ENCODE results near the gene NEU2. TPM values are rescaled to one million over a fixed set of nuclear protein-coding genes. Genes with fewer than 3 reads are reported as not detected.

The NEU2 gene
- total RNA-seq, 3 donors from 2014 or later (not counting 1 experiment from before 2014, with no cell fraction given): not detected

GRCh38 chr2:232994446-232994845, 38.0 kb upstream of the NEU2 start:
- H3K27ac Mint-ChIP-seq: no peak overlapping the region
- H3K9me3 ChIP-seq (ENCODE audit: control insufficient read depth, insufficient read depth, low read length): no peaks in the 10 kb centered on the region
- no peaks in the 10 kb centered on the region for H3K4me1 ChIP-seq (ENCODE audit: control insufficient read depth, insufficient read depth, low read length)
- H3K36me3 ChIP-seq (ENCODE audit: control insufficient read depth, insufficient read depth, low read length): no peaks in the 10 kb centered on the region
- ATAC-seq: no peak
- H3K27me3 ChIP-seq (ENCODE audit: control insufficient read depth, insufficient read depth, low read length): no peaks in the 10 kb centered on the region
- intact Hi-C loops (cut with micrococcal nuclease): no loop called here
- H3K27ac ChIP-seq (ENCODE audit: low read length): no peak overlapping the region
- no peak overlapping the region for H3K4me3 Mint-ChIP-seq
- no peaks in the 10 kb centered on the region for H3K36me3 Mint-ChIP-seq
- no peaks in the 10 kb centered on the region for H3K9me3 Mint-ChIP-seq
- H3K4me3 ChIP-seq (ENCODE audit: low read length): no peak overlapping the region
- no peak for DNase-seq
- TF ChIP-seq, protein P1, sequence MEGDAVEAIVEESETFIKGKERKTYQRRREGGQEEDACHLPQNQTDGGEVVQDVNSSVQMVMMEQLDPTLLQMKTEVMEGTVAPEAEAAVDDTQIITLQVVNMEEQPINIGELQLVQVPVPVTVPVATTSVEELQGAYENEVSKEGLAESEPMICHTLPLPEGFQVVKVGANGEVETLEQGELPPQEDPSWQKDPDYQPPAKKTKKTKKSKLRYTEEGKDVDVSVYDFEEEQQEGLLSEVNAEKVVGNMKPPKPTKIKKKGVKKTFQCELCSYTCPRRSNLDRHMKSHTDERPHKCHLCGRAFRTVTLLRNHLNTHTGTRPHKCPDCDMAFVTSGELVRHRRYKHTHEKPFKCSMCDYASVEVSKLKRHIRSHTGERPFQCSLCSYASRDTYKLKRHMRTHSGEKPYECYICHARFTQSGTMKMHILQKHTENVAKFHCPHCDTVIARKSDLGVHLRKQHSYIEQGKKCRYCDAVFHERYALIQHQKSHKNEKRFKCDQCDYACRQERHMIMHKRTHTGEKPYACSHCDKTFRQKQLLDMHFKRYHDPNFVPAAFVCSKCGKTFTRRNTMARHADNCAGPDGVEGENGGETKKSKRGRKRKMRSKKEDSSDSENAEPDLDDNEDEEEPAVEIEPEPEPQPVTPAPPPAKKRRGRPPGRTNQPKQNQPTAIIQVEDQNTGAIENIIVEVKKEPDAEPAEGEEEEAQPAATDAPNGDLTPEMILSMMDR (IDR thresholded peaks at IDR 0.05): no peak
- WGBS (ENCODE audit: insufficient coverage): 96% methylated on average over 5 of the region's 5 CpGs
- no peaks in the 10 kb centered on the region for H3K4me1 Mint-ChIP-seq
- peaks cover 0 to 7% of the 10 kb centered on the region in 2 donors for H3K27me3 Mint-ChIP-seq (ENCODE audit: low read depth in 2 of 2)

- TF ChIP-seq, protein P1 (IDR thresholded peaks at IDR 0.05): no peak
- H3K27ac Mint-ChIP-seq: no peak overlapping the region
- Histone ChIP-seq H3K4me3 (ENCODE audit: low read length) (no peak overlapping the region), H3K9me3 (ENCODE audit: control insufficient read depth, insufficient read depth, low read length) (no peaks in the 10 kb centered on the region), H3K27ac (ENCODE audit: low read length) (no peak overlapping the region), H3K4me1 (ENCODE audit: control insufficient read depth, insufficient read depth, low read length) (no peaks in the 10 kb centered on the region), H3K36me3 (ENCODE audit: control insufficient read depth, insufficient read depth, low read length) (no peaks in the 10 kb centered on the region), H3K27me3 (ENCODE audit: control insufficient read depth, insufficient read depth, low read length) (no peaks in the 10 kb centered on the region)
- 91% methylated on average over 15 of the region's 18 CpGs for WGBS (ENCODE audit: insufficient coverage)
- H3K36me3 Mint-ChIP-seq: no peaks in the 10 kb centered on the region
- intact Hi-C loops (cut with micrococcal nuclease): no loop called here
- H3K9me3 Mint-ChIP-seq: no peaks in the 10 kb centered on the region
- ATAC-seq (peak in 1 of 3 donors; percentile 25), DNase-seq (no peak)
- H3K4me1 Mint-ChIP-seq: no peaks in the 10 kb centered on the region
- no peak overlapping the region for H3K4me3 Mint-ChIP-seq
- peaks cover 0 to 6% of the 10 kb centered on the region in 2 donors for H3K27me3 Mint-ChIP-seq (ENCODE audit: low read depth in 2 of 2)
These were observed 34.5 kb upstream of the NEU2 start for GRCh38 chr2:232997749-232998665.

DNA sequence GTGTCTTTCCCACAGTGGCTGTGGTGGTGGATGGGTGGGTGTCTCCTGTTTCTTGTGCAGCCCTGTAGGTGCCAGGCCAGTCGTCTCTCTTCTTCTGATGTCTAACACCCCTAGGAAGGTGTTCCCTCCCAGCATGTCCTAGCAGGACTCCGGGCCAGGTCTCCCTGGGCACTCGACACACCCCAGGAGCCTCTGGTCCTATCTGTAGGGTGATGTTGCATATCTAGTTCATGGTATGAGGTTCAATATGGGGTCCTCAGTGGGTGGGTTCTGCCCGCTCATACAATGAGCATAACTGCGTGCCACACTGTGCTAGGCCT, 33.8 kb upstream of the NEU2 start:
- H3K9me3 ChIP-seq (ENCODE audit: control insufficient read depth, insufficient read depth, low read length): no peaks in the 10 kb centered on the region
- H3K27ac Mint-ChIP-seq: no peak overlapping the region
- ATAC-seq (no peak), DNase-seq (no peak)
- H3K36me3 ChIP-seq (ENCODE audit: control insufficient read depth, insufficient read depth, low read length): no peaks in the 10 kb centered on the region
- no peaks in the 10 kb centered on the region for H3K9me3 Mint-ChIP-seq
- TF ChIP-seq, protein P1 (IDR thresholded peaks at IDR 0.05): no peak
- H3K4me1 Mint-ChIP-seq: no peaks in the 10 kb centered on the region
- no peaks in the 10 kb centered on the region for H3K36me3 Mint-ChIP-seq
- no peak overlapping the region for H3K27ac ChIP-seq (ENCODE audit: low read length)
- no peaks in the 10 kb centered on the region for H3K4me1 ChIP-seq (ENCODE audit: control insufficient read depth, insufficient read depth, low read length)
- WGBS (ENCODE audit: insufficient coverage): 96% methylated on average over 5 of the region's 5 CpGs
- intact Hi-C loops (cut with micrococcal nuclease): no loop called here
- H3K27me3 ChIP-seq (ENCODE audit: control insufficient read depth, insufficient read depth, low read length): no peaks in the 10 kb centered on the region
- peaks cover 0 to 6% of the 10 kb centered on the region in 2 donors for H3K27me3 Mint-ChIP-seq (ENCODE audit: low read depth in 2 of 2)
- no peak overlapping the region for H3K4me3 ChIP-seq (ENCODE audit: low read length)
- H3K4me3 Mint-ChIP-seq: no peak overlapping the region
